Mucosa of stomach (tissue), 1 donor: ENCODE results near the gene SORBS1.
"Not testable (repeated sequence)": the region's sequence is repeated elsewhere in the genome, so short reads cannot be mapped to it uniquely, and the experiment has no call there.

ENCODE experiments used
- H3K27me3 ChIP-seq: one replicate; pipeline ENCODE4 v1.7.0; 2013; ENCODE audit warnings: mild to moderate bottlenecking, low read length; ENCODE audit not compliant: control insufficient read depth, insufficient read depth
- H3K36me3 ChIP-seq: one replicate; pipeline ENCODE4 v1.7.0; 2013; ENCODE audit warnings: low read length; ENCODE audit not compliant: control insufficient read depth, insufficient read depth
- H3K4me1 ChIP-seq: one replicate; pipeline ENCODE4 v1.7.0; 2013; ENCODE audit warnings: mild to moderate bottlenecking, low read length; ENCODE audit not compliant: control insufficient read depth, insufficient read depth
- H3K4me3 ChIP-seq: one replicate; pipeline ENCODE4 v1.7.0; 2013; ENCODE audit warnings: low read length
- H3K9ac ChIP-seq: one replicate; pipeline ENCODE4 v1.7.0; 2013; ENCODE audit warnings: mild to moderate bottlenecking, low read length, moderate library complexity
- H3K9me3 ChIP-seq: one replicate; pipeline ENCODE4 v1.7.0; 2013; ENCODE audit warnings: mild to moderate bottlenecking, low read length, moderate library complexity; ENCODE audit not compliant: control insufficient read depth
- donor health status: Pancreatic carcinoma.

SORBS1 gene

DNA sequence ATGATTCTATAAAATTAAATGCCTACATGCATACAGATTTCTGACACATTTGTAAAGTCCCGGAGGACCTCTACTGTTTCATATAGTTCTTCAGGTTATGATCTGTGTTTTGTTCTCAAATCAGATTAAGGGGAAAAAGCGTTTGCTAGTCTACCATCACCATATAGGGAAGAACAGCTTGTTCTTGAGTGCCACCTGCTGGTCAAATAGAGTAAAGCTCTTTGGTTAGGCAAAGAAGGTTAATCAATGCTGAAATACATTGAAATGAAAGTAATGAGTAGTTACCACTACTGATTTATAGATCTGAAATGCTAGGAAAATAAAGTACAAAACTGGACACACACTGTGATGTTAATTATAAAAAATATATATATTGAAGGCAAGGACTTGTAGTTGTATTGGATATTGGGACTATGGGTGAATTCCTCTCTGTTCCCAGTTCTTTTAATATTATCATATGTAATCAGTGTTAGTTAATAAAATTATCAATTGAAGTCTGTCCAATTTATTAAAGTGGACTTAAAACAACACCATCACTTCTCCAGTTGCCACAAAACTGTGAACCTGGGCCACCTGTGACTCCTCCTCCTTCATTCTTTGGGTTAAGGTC lies 197.8 kb downstream of the SORBS1 start:
- no peaks in the 10 kb centered on the region for H3K27me3 ChIP-seq
- H3K9ac ChIP-seq = no peak overlapping the region
- no peak overlapping the region for H3K4me3 ChIP-seq
- peaks cover 3% of the 10 kb centered on the region for H3K36me3 ChIP-seq
- H3K9me3 ChIP-seq = no peaks in the 10 kb centered on the region
- peaks cover 9% of the 10 kb centered on the region for H3K4me1 ChIP-seq

DNA sequence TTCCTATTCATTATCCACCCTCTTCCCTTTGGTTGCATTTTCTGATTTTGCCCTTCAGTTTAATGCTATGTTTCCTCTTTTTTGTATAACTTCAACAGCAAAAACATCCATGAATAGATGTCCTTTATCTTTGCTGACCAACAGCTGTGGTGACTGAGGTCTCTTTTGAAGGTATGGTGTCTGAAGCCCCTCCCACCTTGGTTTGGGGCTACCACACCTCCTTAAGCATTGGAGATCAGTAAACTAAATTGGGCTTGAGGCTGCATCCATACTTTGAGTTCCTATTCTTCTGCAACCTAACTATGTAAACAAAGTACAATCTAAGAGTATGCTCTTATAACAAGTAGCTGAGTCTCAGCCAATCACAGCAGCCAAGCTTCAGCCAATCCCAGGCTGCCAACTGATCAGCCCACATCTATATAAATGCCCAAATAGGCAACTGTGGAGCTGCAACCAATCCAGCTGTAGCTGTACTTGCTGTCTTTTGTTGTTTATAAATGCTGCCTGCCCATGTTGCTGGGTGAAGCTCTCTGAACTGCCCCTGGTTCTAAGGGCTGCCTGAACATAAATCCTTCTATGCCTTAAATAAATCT lies 201.0 kb downstream of the SORBS1 start:
- Histone ChIP-seq H3K27me3 (no peaks in the 10 kb centered on the region), H3K9me3 (no peaks in the 10 kb centered on the region), H3K9ac (no peak overlapping the region), H3K4me1 (peaks cover 9% of the 10 kb centered on the region), H3K4me3 (no peak overlapping the region), H3K36me3 (peaks cover 3% of the 10 kb centered on the region)

DNA sequence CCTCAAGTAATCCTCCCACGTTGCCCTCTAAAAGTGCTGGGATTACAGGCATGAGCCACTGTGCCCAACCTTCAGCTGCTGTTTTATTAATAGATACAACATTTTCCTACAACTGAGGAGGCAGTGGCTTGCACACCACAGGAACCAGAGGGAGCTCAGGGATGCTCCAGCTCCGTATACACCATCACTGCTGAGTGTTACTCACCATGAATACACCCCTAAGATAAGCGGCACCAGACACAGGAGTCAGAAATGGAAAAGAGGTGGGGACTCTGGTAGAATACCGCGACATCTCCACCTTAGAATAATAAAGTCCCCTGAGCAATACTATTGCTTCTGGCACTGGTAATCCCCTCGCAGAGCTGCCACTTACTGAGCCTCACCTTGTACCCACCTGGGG lies 201.7 kb downstream of the SORBS1 start:
- H3K4me3 ChIP-seq = no peak overlapping the region
- H3K9ac ChIP-seq = no peak overlapping the region
- H3K4me1 ChIP-seq = peaks cover 9% of the 10 kb centered on the region
- H3K36me3 ChIP-seq = peaks cover 3% of the 10 kb centered on the region
- H3K9me3 ChIP-seq = no peaks in the 10 kb centered on the region
- no peaks in the 10 kb centered on the region for H3K27me3 ChIP-seq

DNA sequence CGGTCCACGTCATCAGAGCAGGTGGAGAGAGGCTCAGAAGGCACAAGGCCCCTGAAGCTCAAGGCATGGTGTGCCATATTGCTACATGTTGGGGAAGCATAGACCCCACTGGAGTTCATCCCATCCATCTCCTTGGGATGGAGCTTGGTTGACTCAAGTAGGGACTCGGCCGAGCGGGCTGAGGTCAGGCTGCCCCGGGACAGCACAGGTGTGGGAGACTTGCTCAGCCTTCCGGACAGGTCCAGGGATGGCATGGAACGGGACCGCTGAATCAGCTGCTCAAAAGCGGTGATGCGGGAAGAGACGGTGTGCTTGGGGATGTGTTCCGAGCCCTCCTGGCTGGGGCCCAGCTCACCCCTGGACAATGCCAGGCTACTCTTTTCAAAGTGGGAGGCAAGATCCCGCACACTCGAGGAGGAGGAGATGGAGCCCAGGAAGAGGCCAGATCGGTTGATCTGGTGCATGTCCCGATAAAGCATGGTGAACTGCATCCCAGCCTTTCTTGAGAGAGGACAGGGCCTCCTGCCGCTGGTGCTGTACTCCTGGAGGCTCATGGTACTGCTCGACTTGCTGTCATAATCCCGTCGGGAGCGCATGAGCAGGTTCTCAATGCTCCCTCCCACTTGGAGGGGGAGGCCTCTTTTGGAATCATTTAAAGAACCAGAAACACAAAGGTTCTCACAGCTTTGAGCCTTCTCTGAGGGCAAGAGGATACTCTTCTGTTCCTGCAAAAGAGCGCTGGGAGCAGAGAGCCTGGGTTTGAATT lies 204.8 kb downstream of the SORBS1 start:
- no peaks in the 10 kb centered on the region for H3K36me3 ChIP-seq
- H3K4me3 ChIP-seq = no peak overlapping the region
- no peak overlapping the region for H3K9ac ChIP-seq
- peaks cover 4% of the 10 kb centered on the region for H3K4me1 ChIP-seq
- no peaks in the 10 kb centered on the region for H3K9me3 ChIP-seq
- H3K27me3 ChIP-seq = no peaks in the 10 kb centered on the region

DNA sequence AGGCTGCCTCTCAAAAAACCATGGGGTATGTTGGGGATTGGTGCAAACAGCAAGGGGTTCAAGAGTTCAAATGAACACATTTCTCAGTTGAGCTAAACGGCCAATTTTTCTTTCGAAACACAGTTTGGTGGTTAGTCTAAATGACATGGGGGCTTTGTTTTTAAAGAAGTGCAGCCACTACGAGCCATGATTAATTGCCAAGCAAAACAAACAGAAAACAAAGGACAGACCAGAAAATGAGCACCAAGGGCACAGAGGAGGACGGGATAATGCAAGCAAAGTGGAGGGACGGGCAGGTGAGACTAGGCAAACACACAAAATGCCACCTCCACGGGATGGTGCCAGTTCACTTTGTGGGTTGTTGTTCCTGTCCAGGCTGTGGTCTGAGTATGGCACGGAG lies 205.9 kb downstream of the SORBS1 start:
- Histone ChIP-seq H3K9me3 (no peaks in the 10 kb centered on the region), H3K27me3 (no peaks in the 10 kb centered on the region), H3K36me3 (no peaks in the 10 kb centered on the region), H3K9ac (no peak overlapping the region), H3K4me1 (no peaks in the 10 kb centered on the region), H3K4me3 (no peak overlapping the region)

DNA sequence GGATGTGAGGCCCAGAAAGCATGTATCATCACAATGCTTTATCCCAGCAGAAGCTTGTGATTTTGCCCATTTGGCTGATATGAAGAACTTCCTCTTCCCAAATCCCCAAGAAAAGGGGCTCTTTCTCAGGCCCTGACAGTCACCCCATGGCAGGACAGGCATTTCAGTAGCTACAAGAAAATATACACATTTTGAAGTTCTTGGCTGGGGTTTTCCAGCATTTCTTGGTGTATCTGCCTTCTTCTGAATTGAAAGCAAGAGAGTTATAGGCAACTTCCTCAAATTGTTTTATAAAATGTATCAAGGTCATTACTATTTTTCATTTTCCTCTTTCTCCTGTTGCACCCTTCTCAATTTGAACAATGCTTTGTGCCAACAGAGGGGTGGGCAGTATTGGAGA lies 207.1 kb downstream of the SORBS1 start:
- Histone ChIP-seq H3K4me3 (no peak overlapping the region), H3K9me3 (no peaks in the 10 kb centered on the region), H3K9ac (no peak overlapping the region), H3K36me3 (no peaks in the 10 kb centered on the region), H3K4me1 (no peaks in the 10 kb centered on the region), H3K27me3 (no peaks in the 10 kb centered on the region)

DNA sequence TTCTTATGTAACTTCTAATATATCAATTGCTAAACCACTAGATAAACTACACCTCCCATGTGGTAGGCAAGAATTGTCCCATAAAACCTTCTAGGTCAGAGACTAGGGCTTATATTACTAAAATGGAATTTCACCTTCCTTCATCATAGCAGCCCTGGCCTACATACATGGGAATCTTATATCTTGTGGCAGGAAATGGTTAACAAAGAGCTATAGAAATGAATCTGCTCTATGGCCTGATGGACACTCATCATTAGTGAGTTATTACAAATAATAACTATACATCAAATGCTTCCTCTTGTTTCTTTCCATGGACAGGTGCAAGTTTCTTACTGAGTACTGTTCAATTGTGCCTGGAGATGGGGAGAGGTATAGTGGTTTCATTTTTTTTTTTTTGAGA lies 208.0 kb downstream of the SORBS1 start:
- no peaks in the 10 kb centered on the region for H3K36me3 ChIP-seq
- no peaks in the 10 kb centered on the region for H3K9me3 ChIP-seq
- no peak overlapping the region for H3K9ac ChIP-seq
- H3K27me3 ChIP-seq = no peaks in the 10 kb centered on the region
- no peak overlapping the region for H3K4me3 ChIP-seq
- no peaks in the 10 kb centered on the region for H3K4me1 ChIP-seq

DNA sequence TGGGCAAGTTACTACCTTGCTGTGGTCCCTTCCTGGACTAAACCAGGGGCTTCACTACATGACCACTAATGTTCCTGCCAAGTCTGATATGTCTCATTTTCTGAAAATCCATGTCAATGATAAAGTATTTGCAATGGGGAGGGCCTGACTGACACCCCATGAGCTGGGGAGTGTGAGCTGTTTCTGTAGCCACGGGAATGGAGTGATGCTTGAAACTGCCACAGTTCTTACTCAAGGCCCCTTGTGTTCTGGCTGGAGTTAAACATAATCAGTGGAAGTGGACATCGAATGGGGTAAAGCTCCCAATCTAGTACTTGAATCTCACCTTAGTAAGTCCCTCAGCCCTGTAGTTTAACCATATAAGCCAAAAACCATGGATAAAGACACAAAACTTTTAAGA lies 208.5 kb downstream of the SORBS1 start:
- no peaks in the 10 kb centered on the region for H3K36me3 ChIP-seq
- H3K9me3 ChIP-seq = no peaks in the 10 kb centered on the region
- H3K4me1 ChIP-seq = no peaks in the 10 kb centered on the region
- H3K27me3 ChIP-seq = no peaks in the 10 kb centered on the region
- no peak overlapping the region for H3K9ac ChIP-seq
- no peak overlapping the region for H3K4me3 ChIP-seq

DNA sequence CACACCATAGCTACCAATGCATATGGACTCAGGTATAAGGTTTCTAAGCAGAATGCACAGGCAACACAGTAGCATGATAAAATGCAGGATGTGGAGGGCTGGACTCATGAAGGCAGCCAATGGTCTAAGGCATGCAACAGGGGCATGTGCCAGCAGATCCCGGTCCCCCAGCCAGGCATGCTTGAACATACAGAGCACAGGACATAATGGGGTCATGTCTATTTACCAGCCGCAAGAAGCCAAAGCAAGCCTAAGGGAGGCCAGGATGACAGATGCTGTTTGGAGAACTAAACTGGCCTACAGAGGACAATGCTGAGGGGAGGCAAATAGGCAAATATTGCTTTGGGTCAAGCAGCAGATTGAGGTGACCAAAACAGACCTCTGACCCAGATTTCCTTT lies 210.3 kb downstream of the SORBS1 start:
- H3K4me3 ChIP-seq = no peak overlapping the region
- H3K9me3 ChIP-seq = no peaks in the 10 kb centered on the region
- H3K36me3 ChIP-seq = no peaks in the 10 kb centered on the region
- H3K9ac ChIP-seq = no peak overlapping the region
- H3K27me3 ChIP-seq = no peaks in the 10 kb centered on the region
- H3K4me1 ChIP-seq = no peaks in the 10 kb centered on the region

DNA sequence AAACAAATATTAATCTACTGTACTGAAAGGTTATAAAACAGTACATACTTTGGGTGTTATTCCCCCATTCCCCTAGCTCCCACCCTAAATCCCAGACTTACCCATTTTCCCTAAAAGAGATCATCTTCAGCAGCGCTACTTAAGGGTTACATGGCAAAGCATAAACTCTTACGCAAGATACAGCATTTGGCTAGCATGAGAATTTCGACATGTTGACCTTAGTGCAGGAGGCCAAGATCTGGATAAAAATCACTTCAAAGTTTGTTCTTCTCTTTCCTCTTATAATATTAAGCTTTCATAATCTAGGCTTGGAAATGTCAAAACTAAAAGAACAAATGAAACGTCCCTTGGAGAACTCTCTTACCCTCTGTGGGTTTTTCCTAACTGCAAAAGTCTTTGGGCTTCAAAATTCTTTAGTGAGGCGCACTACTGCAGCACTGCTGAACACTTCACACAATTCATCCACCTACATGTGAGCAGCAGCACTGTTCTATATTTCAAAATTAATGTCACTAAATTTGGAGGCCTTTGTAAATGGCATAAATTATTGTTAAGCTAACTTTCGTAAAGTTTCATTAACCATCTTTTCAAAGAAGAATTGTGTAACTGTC lies 210.8 kb downstream of the SORBS1 start:
- H3K4me3 ChIP-seq = no peak overlapping the region
- no peaks in the 10 kb centered on the region for H3K9me3 ChIP-seq
- H3K27me3 ChIP-seq = no peaks in the 10 kb centered on the region
- no peaks in the 10 kb centered on the region for H3K36me3 ChIP-seq
- no peaks in the 10 kb centered on the region for H3K4me1 ChIP-seq
- no peak overlapping the region for H3K9ac ChIP-seq

DNA sequence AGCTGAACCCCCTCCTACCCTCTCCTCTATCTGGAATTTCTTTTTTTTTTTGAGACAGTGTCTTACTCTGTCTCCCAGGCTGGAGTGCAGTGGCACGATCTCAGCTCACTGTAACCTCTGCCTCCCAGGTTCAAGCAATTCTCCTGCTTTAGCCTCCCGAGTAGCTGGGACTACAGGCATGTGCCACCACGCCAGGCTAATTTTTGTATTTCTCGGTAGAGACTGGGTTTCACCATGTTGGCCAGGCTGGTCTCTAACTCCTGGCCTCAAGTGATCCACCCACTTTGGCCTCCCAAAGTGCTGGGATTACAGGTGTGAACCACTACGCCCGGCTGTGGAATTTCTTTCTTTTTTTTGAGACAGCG lies 213.8 kb downstream of the SORBS1 start:
- H3K27me3 ChIP-seq, H3K9ac ChIP-seq, H3K9me3 ChIP-seq, H3K4me1 ChIP-seq, H3K4me3 ChIP-seq, H3K36me3 ChIP-seq: not testable (repeated sequence)

DNA sequence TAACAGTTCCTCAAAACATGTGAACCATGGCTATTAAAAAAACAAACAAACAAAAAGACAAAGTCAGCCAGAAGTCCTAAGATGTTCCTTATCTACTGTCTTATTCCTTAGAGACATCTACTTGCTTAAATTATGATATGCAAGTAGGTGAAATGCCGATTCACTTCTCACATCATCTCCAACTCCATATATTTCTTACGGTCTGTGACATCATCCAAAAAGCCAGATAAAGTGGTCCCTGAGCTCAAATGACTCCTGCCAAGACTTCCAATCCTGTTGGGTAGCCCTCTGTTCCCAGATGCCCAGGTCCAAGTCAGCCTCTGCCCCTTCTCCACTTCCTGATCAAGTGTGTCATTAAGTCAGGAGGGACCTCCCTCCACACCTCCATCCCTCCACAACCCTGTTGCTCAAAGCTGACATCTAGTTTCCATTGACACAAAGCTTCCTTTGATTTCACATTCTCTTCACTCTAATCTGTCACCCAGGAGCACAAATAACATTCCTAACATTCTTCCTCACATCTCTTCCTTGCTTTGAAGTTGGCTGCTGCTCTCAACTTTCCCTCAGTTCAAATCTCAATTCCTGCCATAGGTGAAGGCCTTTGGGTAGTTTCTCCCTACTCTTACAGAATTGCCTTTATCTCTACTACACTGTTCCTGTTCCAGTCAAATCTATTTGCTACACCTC lies 214.3 kb downstream of the SORBS1 start:
- no peak overlapping the region for H3K4me3 ChIP-seq
- H3K9ac ChIP-seq = no peak overlapping the region
- H3K36me3 ChIP-seq = no peaks in the 10 kb centered on the region
- no peaks in the 10 kb centered on the region for H3K27me3 ChIP-seq
- H3K9me3 ChIP-seq = no peaks in the 10 kb centered on the region
- H3K4me1 ChIP-seq = no peaks in the 10 kb centered on the region
